Measurements from ENCODE around the gene PET100. TPM values are rescaled to one million over a fixed set of nuclear protein-coding genes. Genes with fewer than 3 reads are reported as not detected.

The PET100 gene
- total RNA-seq (100 to 1,000 TPM; 110 TPM), polyA plus RNA-seq (297 TPM)

- CTCF ChIA-PET = interaction anchor here (0.9 to 1.6 kb wide), 3 partner anchors 51 to 61 kb away, joined by 3 to 11 read pairs (median 6); partner anchors contain the start of gene TRAPPC5
- Histone ChIP-seq H3K27me3 (ENCODE audit: insufficient read depth, low read length, poor library complexity, severe bottlenecking) (no peaks in the 10 kb centered on the region), H3K27ac (ENCODE audit: low read depth, low read length) (peak within 1 kb of the TSS; percentile 98), H3K4me3 (ENCODE audit: low read length) (peak within 1 kb of the TSS; percentile 92), H3K36me3 (ENCODE audit: insufficient read depth, low read length) (peaks cover 18% of the 10 kb centered on the region), H3K4me1 (ENCODE audit: insufficient read depth, low read length) (peaks cover 22% of the 10 kb centered on the region), H3K9me3 (ENCODE audit: low read length) (no peaks in the 10 kb centered on the region)
- Mint-ChIP-seq H3K27ac (peak within 1 kb of the TSS; percentile 90 to 100 (median 100)), H3K9me3 (no peaks in the 10 kb centered on the region), H3K4me1 (peaks cover 32 to 51% (median 39%) of the 10 kb centered on the region in 3 donors), H3K27me3 (no peaks in the 10 kb centered on the region), H3K4me3 (peak within 1 kb of the TSS; percentile 90 to 99 (median 97)), H3K36me3 (peaks cover 0 to 57% (median 8%) of the 10 kb centered on the region in 3 donors)
- peak; percentile 89 to 98 (median 94) for DNase-seq
- POLR2A ChIA-PET = interaction anchor here (0.5 to 2.0 kb wide), 15 partner anchors 8 to 1725 kb away, joined by 3 to 10 read pairs (median 4); partner anchors contain the start of genes CAMSAP3, MCOLN1, PNPLA6 and TIMM44
Measured at GRCh38 chr19:7629347-7630054, at the start of gene PET100, which contains the start of gene XAB2. PET100 (plus strand) TSS chr19:7629793; CDS start chr19:7629834, 41 bp downstream. XAB2 (minus strand) TSS chr19:7629545; CDS start chr19:7629527, 18 bp downstream.

DNA sequence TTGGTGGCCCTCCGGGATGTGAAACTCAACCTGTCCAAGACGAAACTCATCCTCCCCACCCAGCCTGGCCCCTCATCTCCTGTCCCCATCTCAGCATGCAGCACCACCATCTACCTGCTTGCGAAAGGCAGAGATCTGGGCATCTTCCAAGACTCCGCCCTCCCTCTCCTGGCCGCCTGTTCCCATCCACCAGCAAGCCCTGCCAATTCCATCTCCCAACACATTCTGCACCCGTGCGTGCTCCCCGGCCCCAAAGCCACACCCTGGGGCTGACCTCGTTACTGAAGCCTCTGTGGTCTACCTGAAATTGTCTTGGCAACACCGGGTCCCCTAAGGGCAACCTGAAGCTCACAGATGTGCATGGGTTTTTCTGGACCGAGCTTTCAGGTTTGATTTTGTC is 47.1 kb upstream of the PET100 start:
- Mint-ChIP-seq H3K27me3 (peaks cover 4 to 9% of the 10 kb centered on the region in 2 donors), H3K9me3 (no peaks in the 10 kb centered on the region), H3K4me1 (no peaks in the 10 kb centered on the region), H3K36me3 (no peaks in the 10 kb centered on the region), H3K4me3 (no peak overlapping the region), H3K27ac (no peak overlapping the region)
- no peaks in the 10 kb centered on the region for H3K4me1 ChIP-seq (ENCODE audit: insufficient read depth, low read length)
- H3K36me3 ChIP-seq (ENCODE audit: insufficient read depth, low read length) = no peaks in the 10 kb centered on the region
- H3K27me3 ChIP-seq (ENCODE audit: insufficient read depth, low read length, poor library complexity, severe bottlenecking) = no peaks in the 10 kb centered on the region
- ChIA-PET CTCF (no interaction called here), POLR2A (no interaction called here)
- H3K27ac ChIP-seq (ENCODE audit: low read depth, low read length) = no peak overlapping the region
- no peaks in the 10 kb centered on the region for H3K9me3 ChIP-seq (ENCODE audit: low read length)
- no peak overlapping the region for H3K4me3 ChIP-seq (ENCODE audit: low read length)
- no peak for DNase-seq

- H3K27ac Mint-ChIP-seq = no peak overlapping the region
- H3K4me3 Mint-ChIP-seq = no peak overlapping the region
- Histone ChIP-seq H3K27me3 (ENCODE audit: insufficient read depth, low read length, poor library complexity, severe bottlenecking) (no peaks in the 10 kb centered on the region), H3K27ac (ENCODE audit: low read depth, low read length) (no peak overlapping the region), H3K9me3 (ENCODE audit: low read length) (no peaks in the 10 kb centered on the region), H3K4me3 (ENCODE audit: low read length) (no peak overlapping the region), H3K36me3 (ENCODE audit: insufficient read depth, low read length) (no peaks in the 10 kb centered on the region), H3K4me1 (ENCODE audit: insufficient read depth, low read length) (no peaks in the 10 kb centered on the region)
- H3K36me3 Mint-ChIP-seq = no peaks in the 10 kb centered on the region
- no peaks in the 10 kb centered on the region for H3K9me3 Mint-ChIP-seq
- ChIA-PET CTCF (no interaction called here), POLR2A (no interaction called here)
- DNase-seq = no peak
- peaks cover 18 to 36% of the 10 kb centered on the region in 2 donors for H3K27me3 Mint-ChIP-seq
- no peaks in the 10 kb centered on the region for H3K4me1 Mint-ChIP-seq
Measured at GRCh38 chr19:7589822-7590221, 39.8 kb upstream of the PET100 start.

- no peak overlapping the region for H3K27ac ChIP-seq (ENCODE audit: low read depth, low read length)
- DNase-seq = no peak
- no peaks in the 10 kb centered on the region for H3K4me1 ChIP-seq (ENCODE audit: insufficient read depth, low read length)
- Mint-ChIP-seq H3K9me3 (no peaks in the 10 kb centered on the region), H3K27ac (no peak overlapping the region), H3K4me3 (no peak overlapping the region), H3K4me1 (peaks cover 2 to 3% (median 3%) of the 10 kb centered on the region in 3 donors), H3K27me3 (peaks cover 22 to 35% of the 10 kb centered on the region in 2 donors), H3K36me3 (peaks cover 0 to 2% (median 0%) of the 10 kb centered on the region in 3 donors)
- no peaks in the 10 kb centered on the region for H3K27me3 ChIP-seq (ENCODE audit: insufficient read depth, low read length, poor library complexity, severe bottlenecking)
- ChIA-PET POLR2A (no interaction called here), CTCF (no interaction called here)
- no peak overlapping the region for H3K4me3 ChIP-seq (ENCODE audit: low read length)
- H3K36me3 ChIP-seq (ENCODE audit: insufficient read depth, low read length) = no peaks in the 10 kb centered on the region
- H3K9me3 ChIP-seq (ENCODE audit: low read length) = no peaks in the 10 kb centered on the region
Measured at GRCh38 chr19:7590256-7590655, 39.3 kb upstream of the PET100 start.

GRCh38 chr19:7595466-7596133 is 34.0 kb upstream of the PET100 start, which contains the start of gene CAMSAP3:
CAMSAP3 (plus strand) TSS chr19:7595863; CDS start chr19:7596003, 140 bp downstream.
- no peaks in the 10 kb centered on the region for H3K4me1 ChIP-seq (ENCODE audit: insufficient read depth, low read length)
- Mint-ChIP-seq H3K9me3 (no peaks in the 10 kb centered on the region), H3K36me3 (peaks cover 0 to 2% (median 0%) of the 10 kb centered on the region in 3 donors), H3K4me3 (peak within 1 kb of the TSS; percentile 22 to 86 (median 62)), H3K27me3 (peaks cover 40 to 49% of the 10 kb centered on the region in 2 donors), H3K4me1 (peaks cover 5 to 8% (median 5%) of the 10 kb centered on the region in 3 donors), H3K27ac (no peak within 1 kb of the TSS)
- peaks cover 18% of the 10 kb centered on the region for H3K27me3 ChIP-seq (ENCODE audit: insufficient read depth, low read length, poor library complexity, severe bottlenecking)
- no peak within 1 kb of the TSS for H3K27ac ChIP-seq (ENCODE audit: low read depth, low read length)
- POLR2A ChIA-PET = interaction anchor here (0.6 to 1.2 kb wide), 2 partner anchors 34 to 519 kb away, joined by 3 to 4 read pairs; partner anchors contain the start of genes PET100 and XAB2
- no peak within 1 kb of the TSS for H3K4me3 ChIP-seq (ENCODE audit: low read length)
- peak in 3 of 5 donors; percentile 13 to 37 (median 24) for DNase-seq
- CTCF ChIA-PET = no interaction called here
- no peaks in the 10 kb centered on the region for H3K36me3 ChIP-seq (ENCODE audit: insufficient read depth, low read length)
- H3K9me3 ChIP-seq (ENCODE audit: low read length) = no peaks in the 10 kb centered on the region

DNA sequence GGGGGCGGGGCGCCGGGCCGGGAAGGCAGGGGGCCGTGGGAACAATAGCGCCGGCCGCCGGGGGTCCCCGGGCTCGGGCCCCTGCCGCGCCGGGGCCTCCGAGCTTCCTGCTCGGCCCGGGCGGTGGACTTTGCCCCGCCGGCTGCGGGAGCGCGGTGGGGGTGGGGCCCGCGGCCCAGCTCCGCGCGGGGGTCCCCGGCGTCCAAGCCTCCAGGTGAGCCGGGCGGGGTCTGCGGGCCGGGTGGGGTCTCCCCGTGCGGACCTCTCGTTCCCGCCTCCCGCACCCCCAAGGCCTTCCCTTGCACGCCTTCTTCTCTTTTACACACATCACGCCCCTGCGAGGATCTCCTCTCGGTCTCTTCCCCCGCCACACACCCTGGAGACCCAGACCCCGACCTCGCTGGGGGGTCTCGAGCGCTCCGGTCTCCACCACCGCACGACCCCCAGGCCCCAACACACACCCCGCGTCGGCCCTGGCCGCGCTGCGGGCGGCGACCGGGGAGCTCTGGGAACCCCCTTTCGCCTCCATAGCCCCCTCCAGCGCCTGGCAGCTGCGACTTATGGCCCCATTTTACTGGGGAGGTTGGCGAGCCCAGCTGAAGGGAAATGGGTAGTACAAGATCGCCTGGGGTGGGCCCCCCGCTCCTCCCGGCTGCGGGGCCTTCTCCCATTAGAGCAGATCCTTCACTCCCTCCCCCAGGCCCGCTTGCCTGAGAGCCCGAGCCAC is 33.2 kb upstream of the PET100 start:
- Mint-ChIP-seq H3K4me1 (peaks cover 5 to 8% (median 5%) of the 10 kb centered on the region in 3 donors), H3K27me3 (peaks cover 40 to 45% of the 10 kb centered on the region in 2 donors), H3K27ac (no peak overlapping the region), H3K9me3 (no peaks in the 10 kb centered on the region), H3K36me3 (peaks cover 0 to 2% (median 0%) of the 10 kb centered on the region in 3 donors), H3K4me3 (peak overlapping the region in 6 of 7 donors; percentile 37 to 86 (median 52))
- no peak for DNase-seq
- Histone ChIP-seq H3K4me3 (ENCODE audit: low read length) (no peak overlapping the region), H3K27ac (ENCODE audit: low read depth, low read length) (no peak overlapping the region), H3K4me1 (ENCODE audit: insufficient read depth, low read length) (no peaks in the 10 kb centered on the region), H3K36me3 (ENCODE audit: insufficient read depth, low read length) (no peaks in the 10 kb centered on the region), H3K9me3 (ENCODE audit: low read length) (no peaks in the 10 kb centered on the region), H3K27me3 (ENCODE audit: insufficient read depth, low read length, poor library complexity, severe bottlenecking) (peaks cover 18% of the 10 kb centered on the region)
- POLR2A ChIA-PET = interaction anchor here (1.2 kb wide), 1 partner anchor 33 kb away, joined by 3 read pairs; the partner anchor contains the start of genes PET100 and XAB2
- CTCF ChIA-PET = no interaction called here

GRCh38 chr19:7597689-7598088 is 31.9 kb upstream of the PET100 start:
- Mint-ChIP-seq H3K27ac (no peak overlapping the region), H3K36me3 (peaks cover 0 to 2% (median 0%) of the 10 kb centered on the region in 3 donors), H3K4me1 (peaks cover 5 to 8% (median 5%) of the 10 kb centered on the region in 3 donors), H3K9me3 (no peaks in the 10 kb centered on the region), H3K27me3 (peaks cover 40 to 44% of the 10 kb centered on the region in 2 donors), H3K4me3 (peak overlapping the region in 5 of 7 donors; percentile 25 to 60 (median 40))
- CTCF ChIA-PET = no interaction called here
- POLR2A ChIA-PET = no interaction called here
- Histone ChIP-seq H3K4me3 (ENCODE audit: low read length) (no peak overlapping the region), H3K27me3 (ENCODE audit: insufficient read depth, low read length, poor library complexity, severe bottlenecking) (peaks cover 18% of the 10 kb centered on the region), H3K4me1 (ENCODE audit: insufficient read depth, low read length) (no peaks in the 10 kb centered on the region), H3K36me3 (ENCODE audit: insufficient read depth, low read length) (no peaks in the 10 kb centered on the region), H3K9me3 (ENCODE audit: low read length) (no peaks in the 10 kb centered on the region), H3K27ac (ENCODE audit: low read depth, low read length) (no peak overlapping the region)
- no peak for DNase-seq
